ENCODE results near the gene TBX10. TPM values are rescaled to one million over a fixed set of nuclear protein-coding genes. Genes with fewer than 3 reads are reported as not detected.

The TBX10 gene
- polyA plus RNA-seq, 1 donor (not counting 4 experiments of a cell fraction or from before 2014, with no cell fraction given), result not detected

- Histone ChIP-seq H2AFZ (ENCODE audit: control insufficient read depth, low read length) (no peak overlapping the region), H3K79me2 (ENCODE audit: control insufficient read depth, insufficient read depth, low read length) (no peaks in the 10 kb centered on the region), H4K20me1 (ENCODE audit: control insufficient read depth, extremely low read depth, insufficient read depth, low read length) (no peaks in the 10 kb centered on the region), H3K9me1 (ENCODE audit: control insufficient read depth, extremely low read depth, insufficient read depth, low read length) (no peaks in the 10 kb centered on the region), H3K9ac (ENCODE audit: control insufficient read depth, extremely low read depth, insufficient read depth, low read length) (no peak overlapping the region), H3K9me3 (ENCODE audit: control insufficient read depth, low read depth, low read length) (no peaks in the 10 kb centered on the region), H3K4me2 (ENCODE audit: control insufficient read depth, extremely low read depth, insufficient read depth, low read depth, low read length) (no peak overlapping the region), H3K27me3 (ENCODE audit: control insufficient read depth, extremely low read depth, insufficient read depth, low read length) (no peaks in the 10 kb centered on the region), H3K4me1 (ENCODE audit: control insufficient read depth, extremely low read depth, insufficient read depth, low read length) (peaks cover 13% of the 10 kb centered on the region), H3K4me3 (ENCODE audit: control insufficient read depth in 2 of 3, extremely low read depth in 1 of 3, insufficient read depth in 2 of 3, low read depth in 1 of 3, low read length in 3 of 3) (no peak overlapping the region), H3K36me3 (ENCODE audit: control insufficient read depth in 2 of 2, extremely low read depth in 1 of 2, insufficient read depth in 2 of 2, low read length in 2 of 2) (no peaks in the 10 kb centered on the region), H3K27ac (ENCODE audit: control insufficient read depth, insufficient read depth, low read length) (no peak overlapping the region)
- FAIRE-seq, result no peak
- dilution Hi-C loops (cut with MboI; ENCODE audit: extremely low pct_ligation_motif_present, low sequenced_read_pairs), result no loop called here
- TF ChIP-seq CTCF (optimal IDR thresholded peaks at IDR 0.05 in 1 of 3, IDR thresholded peaks at IDR 0.05 in 1 of 3, conservative IDR thresholded peaks at IDR 0.05 in 1 of 3; ENCODE audit: extremely low read depth in 1 of 3, insufficient read depth in 2 of 3, low read length in 3 of 3), result no peak
- TF ChIP-seq EZH2 (IDR thresholded peaks at IDR 0.05; ENCODE audit: low read length), result no peak
- DNase-seq (ENCODE audit: low read depth, low spot score), result no peak
These were observed 42.7 kb downstream of the TBX10 start for GRCh38 chr11:67596753-67597300.

- H3K4me1 ChIP-seq (ENCODE audit: control insufficient read depth, extremely low read depth, insufficient read depth, low read length), result peaks cover 13% of the 10 kb centered on the region
- no peaks in the 10 kb centered on the region for H3K27me3 ChIP-seq (ENCODE audit: control insufficient read depth, extremely low read depth, insufficient read depth, low read length)
- no peak overlapping the region for H2AFZ ChIP-seq (ENCODE audit: control insufficient read depth, low read length)
- dilution Hi-C loops (cut with MboI; ENCODE audit: extremely low pct_ligation_motif_present, low sequenced_read_pairs), result no loop called here
- no peak overlapping the region for H3K4me2 ChIP-seq (ENCODE audit: control insufficient read depth, extremely low read depth, insufficient read depth, low read depth, low read length)
- no peak overlapping the region for H3K9ac ChIP-seq (ENCODE audit: control insufficient read depth, extremely low read depth, insufficient read depth, low read length)
- DNase-seq (ENCODE audit: low read depth, low spot score), result no peak
- H3K27ac ChIP-seq (ENCODE audit: control insufficient read depth, insufficient read depth, low read length), result no peak overlapping the region
- H3K4me3 ChIP-seq (ENCODE audit: control insufficient read depth in 2 of 3, extremely low read depth in 1 of 3, insufficient read depth in 2 of 3, low read depth in 1 of 3, low read length in 3 of 3), result no peak overlapping the region
- no peaks in the 10 kb centered on the region for H3K9me1 ChIP-seq (ENCODE audit: control insufficient read depth, extremely low read depth, insufficient read depth, low read length)
- no peaks in the 10 kb centered on the region for H4K20me1 ChIP-seq (ENCODE audit: control insufficient read depth, extremely low read depth, insufficient read depth, low read length)
- no peak for TF ChIP-seq EZH2 (IDR thresholded peaks at IDR 0.05; ENCODE audit: low read length)
- TF ChIP-seq CTCF (optimal IDR thresholded peaks at IDR 0.05 in 1 of 3, IDR thresholded peaks at IDR 0.05 in 1 of 3, conservative IDR thresholded peaks at IDR 0.05 in 1 of 3; ENCODE audit: extremely low read depth in 1 of 3, insufficient read depth in 2 of 3, low read length in 3 of 3), result no peak
- H3K36me3 ChIP-seq (ENCODE audit: control insufficient read depth in 2 of 2, extremely low read depth in 1 of 2, insufficient read depth in 2 of 2, low read length in 2 of 2), result no peaks in the 10 kb centered on the region
- no peaks in the 10 kb centered on the region for H3K9me3 ChIP-seq (ENCODE audit: control insufficient read depth, low read depth, low read length)
- FAIRE-seq, result no peak
- no peaks in the 10 kb centered on the region for H3K79me2 ChIP-seq (ENCODE audit: control insufficient read depth, insufficient read depth, low read length)
These were observed 45.1 kb downstream of the TBX10 start for GRCh38 chr11:67594480-67594879.

Data from keratinocyte (primary cell).